Lower leg skin (tissue), 3 donors: ENCODE data around the gene EGFLAM.

Source experiments
- CTCF ChIP-seq, 3 donors: fragments of 450-650 bp; IDR thresholded peaks; one replicate each; pipeline ENCODE4 v1.5.1; 2016; ENCODE audit warnings: antibody characterized with exemption in 3 of 3, mild to moderate bottlenecking in 3 of 3, moderate library complexity in 2 of 3
- POLR2A ChIP-seq, 2 donors: fragments of 450-650 bp; IDR thresholded peaks; one replicate each; pipeline ENCODE4 v1.6.1; 2016 to 2017; ENCODE audit warnings: antibody characterized with exemption in 2 of 2, mild to moderate bottlenecking in 1 of 2, moderate library complexity in 1 of 2

DNA sequence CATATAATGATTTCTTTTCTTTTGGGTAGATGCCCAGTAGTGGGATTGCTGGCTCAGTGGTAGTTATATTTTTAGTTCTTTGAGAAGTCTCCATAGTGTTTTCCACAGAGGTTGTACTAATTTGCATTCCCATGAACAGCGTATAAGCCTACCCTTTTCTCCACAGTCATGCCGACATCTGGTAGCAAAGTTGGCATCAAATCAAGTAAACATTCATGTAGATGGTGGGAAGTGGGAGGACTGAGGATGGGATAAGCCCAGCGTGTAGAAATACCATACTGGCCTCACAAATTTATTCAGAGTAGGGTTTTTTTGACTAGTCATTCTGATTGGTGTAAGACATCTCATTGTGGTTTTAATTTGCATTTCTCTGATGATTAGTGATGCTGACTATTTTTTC lies 115.4 kb downstream of the EGFLAM start:
- no peak for TF ChIP-seq CTCF (IDR thresholded peaks at IDR 0.05)
- TF ChIP-seq POLR2A (IDR thresholded peaks at IDR 0.05), result no peak
